ENCODE data around the gene ADA.

ADA gene

GRCh38 chr20:44619294-44619693 lies 32.2 kb downstream of the ADA start:
- H3K36me3 ChIP-seq (ENCODE audit: control insufficient read depth in 5 of 5, insufficient read depth in 5 of 5, low read length in 5 of 5): peaks cover 0 to 82% (median 70%) of the 10 kb centered on the region in 5 donors
- H3K27me3 ChIP-seq (ENCODE audit: control insufficient read depth in 5 of 5, insufficient read depth in 4 of 5, low read length in 5 of 5): peaks cover 0 to 4% (median 0%) of the 10 kb centered on the region in 5 donors
- H3K4me3 ChIP-seq (ENCODE audit: low read depth in 1 of 5, low read length in 5 of 5): no peak overlapping the region
- H3K27ac ChIP-seq (ENCODE audit: low read depth, low read length): no peak overlapping the region
- H3K4me1 ChIP-seq (ENCODE audit: control insufficient read depth in 5 of 5, insufficient read depth in 5 of 5, low read length in 5 of 5): peaks cover 18 to 38% (median 36%) of the 10 kb centered on the region in 5 donors
- H3K9ac ChIP-seq (ENCODE audit: low read length in 5 of 5): no peak overlapping the region
- H3K9me3 ChIP-seq (ENCODE audit: control insufficient read depth in 5 of 5, low read length in 5 of 5): peaks cover 0 to 3% (median 0%) of the 10 kb centered on the region in 5 donors

- no peak overlapping the region for H3K9ac ChIP-seq (ENCODE audit: low read length in 5 of 5)
- H3K27me3 ChIP-seq (ENCODE audit: control insufficient read depth in 5 of 5, insufficient read depth in 4 of 5, low read length in 5 of 5): peaks cover 0 to 4% (median 0%) of the 10 kb centered on the region in 5 donors
- H3K4me1 ChIP-seq (ENCODE audit: control insufficient read depth in 5 of 5, insufficient read depth in 5 of 5, low read length in 5 of 5): peaks cover 18 to 38% (median 36%) of the 10 kb centered on the region in 5 donors
- H3K27ac ChIP-seq (ENCODE audit: low read depth, low read length): no peak overlapping the region
- H3K36me3 ChIP-seq (ENCODE audit: control insufficient read depth in 5 of 5, insufficient read depth in 5 of 5, low read length in 5 of 5): peaks cover 0 to 83% (median 74%) of the 10 kb centered on the region in 5 donors
- no peak overlapping the region for H3K4me3 ChIP-seq (ENCODE audit: low read depth in 1 of 5, low read length in 5 of 5)
- H3K9me3 ChIP-seq (ENCODE audit: control insufficient read depth in 5 of 5, low read length in 5 of 5): peaks cover 0 to 3% (median 0%) of the 10 kb centered on the region in 5 donors
Measured at GRCh38 chr20:44618318-44618731, 33.2 kb downstream of the ADA start.

GRCh38 chr20:44616604-44616964 lies 34.9 kb downstream of the ADA start:
- H3K9me3 ChIP-seq (ENCODE audit: control insufficient read depth in 5 of 5, low read length in 5 of 5): no peaks in the 10 kb centered on the region
- no peak overlapping the region for H3K4me3 ChIP-seq (ENCODE audit: low read depth in 1 of 5, low read length in 5 of 5)
- peaks cover 0 to 66% (median 58%) of the 10 kb centered on the region in 5 donors for H3K36me3 ChIP-seq (ENCODE audit: control insufficient read depth in 5 of 5, insufficient read depth in 5 of 5, low read length in 5 of 5)
- peaks cover 18 to 41% (median 34%) of the 10 kb centered on the region in 5 donors for H3K4me1 ChIP-seq (ENCODE audit: control insufficient read depth in 5 of 5, insufficient read depth in 5 of 5, low read length in 5 of 5)
- H3K27ac ChIP-seq (ENCODE audit: low read depth, low read length): peak overlapping the region; percentile 87
- peaks cover 0 to 4% (median 0%) of the 10 kb centered on the region in 5 donors for H3K27me3 ChIP-seq (ENCODE audit: control insufficient read depth in 5 of 5, insufficient read depth in 4 of 5, low read length in 5 of 5)
- peak overlapping the region in 3 of 5 donors; percentile 18 to 55 (median 27) for H3K9ac ChIP-seq (ENCODE audit: low read length in 5 of 5)

GRCh38 chr20:44615876-44616603 lies 35.5 kb downstream of the ADA start:
- H3K27me3 ChIP-seq (ENCODE audit: control insufficient read depth in 5 of 5, insufficient read depth in 4 of 5, low read length in 5 of 5): peaks cover 0 to 4% (median 0%) of the 10 kb centered on the region in 5 donors
- peak overlapping the region; percentile 87 for H3K27ac ChIP-seq (ENCODE audit: low read depth, low read length)
- no peaks in the 10 kb centered on the region for H3K9me3 ChIP-seq (ENCODE audit: control insufficient read depth in 5 of 5, low read length in 5 of 5)
- peak overlapping the region in 4 of 5 donors; percentile 18 to 89 (median 52) for H3K9ac ChIP-seq (ENCODE audit: low read length in 5 of 5)
- H3K4me3 ChIP-seq (ENCODE audit: low read depth in 1 of 5, low read length in 5 of 5): no peak overlapping the region
- H3K36me3 ChIP-seq (ENCODE audit: control insufficient read depth in 5 of 5, insufficient read depth in 5 of 5, low read length in 5 of 5): peaks cover 0 to 61% (median 56%) of the 10 kb centered on the region in 5 donors
- H3K4me1 ChIP-seq (ENCODE audit: control insufficient read depth in 5 of 5, insufficient read depth in 5 of 5, low read length in 5 of 5): peaks cover 18 to 41% (median 33%) of the 10 kb centered on the region in 5 donors

- no peaks in the 10 kb centered on the region for H3K9me3 ChIP-seq (ENCODE audit: control insufficient read depth in 5 of 5, low read length in 5 of 5)
Measured at GRCh38 chr20:44615169-44615791, 36.2 kb downstream of the ADA start.

GRCh38 chr20:44614525-44614924 lies 37.0 kb downstream of the ADA start:
- H3K4me3 ChIP-seq (ENCODE audit: low read depth in 1 of 5, low read length in 5 of 5): no peak overlapping the region

More at GRCh38 chr20:44615169-44615791, 36.2 kb downstream of the ADA start:
- H3K27me3 ChIP-seq (ENCODE audit: control insufficient read depth in 5 of 5, insufficient read depth in 4 of 5, low read length in 5 of 5): peaks cover 0 to 4% (median 0%) of the 10 kb centered on the region in 5 donors
- peaks cover 0 to 53% (median 48%) of the 10 kb centered on the region in 5 donors for H3K36me3 ChIP-seq (ENCODE audit: control insufficient read depth in 5 of 5, insufficient read depth in 5 of 5, low read length in 5 of 5)
- peaks cover 18 to 44% (median 33%) of the 10 kb centered on the region in 5 donors for H3K4me1 ChIP-seq (ENCODE audit: control insufficient read depth in 5 of 5, insufficient read depth in 5 of 5, low read length in 5 of 5)
- no peak overlapping the region for H3K4me3 ChIP-seq (ENCODE audit: low read depth in 1 of 5, low read length in 5 of 5)
- H3K9ac ChIP-seq (ENCODE audit: low read length in 5 of 5): peak overlapping the region in 4 of 5 donors; percentile 48 to 89 (median 54)
- H3K27ac ChIP-seq (ENCODE audit: low read depth, low read length): peak overlapping the region; percentile 87

GRCh38 chr20:44613575-44613974 lies 37.9 kb downstream of the ADA start:
- H3K9me3 ChIP-seq (ENCODE audit: control insufficient read depth in 5 of 5, low read length in 5 of 5): no peaks in the 10 kb centered on the region
- peaks cover 0 to 4% (median 0%) of the 10 kb centered on the region in 5 donors for H3K27me3 ChIP-seq (ENCODE audit: control insufficient read depth in 5 of 5, insufficient read depth in 4 of 5, low read length in 5 of 5)
- H3K4me1 ChIP-seq (ENCODE audit: control insufficient read depth in 5 of 5, insufficient read depth in 5 of 5, low read length in 5 of 5): peaks cover 26 to 61% (median 49%) of the 10 kb centered on the region in 5 donors
- H3K4me3 ChIP-seq (ENCODE audit: low read depth in 1 of 5, low read length in 5 of 5): no peak overlapping the region
- no peak overlapping the region for H3K9ac ChIP-seq (ENCODE audit: low read length in 5 of 5)
- peak overlapping the region; percentile 87 for H3K27ac ChIP-seq (ENCODE audit: low read depth, low read length)
- peaks cover 0 to 39% (median 31%) of the 10 kb centered on the region in 5 donors for H3K36me3 ChIP-seq (ENCODE audit: control insufficient read depth in 5 of 5, insufficient read depth in 5 of 5, low read length in 5 of 5)

More at GRCh38 chr20:44614525-44614924, 37.0 kb downstream of the ADA start:
- Histone ChIP-seq H3K27me3 (ENCODE audit: control insufficient read depth in 5 of 5, insufficient read depth in 4 of 5, low read length in 5 of 5) (peaks cover 0 to 4% (median 0%) of the 10 kb centered on the region in 5 donors), H3K4me1 (ENCODE audit: control insufficient read depth in 5 of 5, insufficient read depth in 5 of 5, low read length in 5 of 5) (peaks cover 19 to 52% (median 40%) of the 10 kb centered on the region in 5 donors), H3K27ac (ENCODE audit: low read depth, low read length) (peak overlapping the region; percentile 87), H3K9ac (ENCODE audit: low read length in 5 of 5) (peak overlapping the region in 4 of 5 donors; percentile 3 to 89 (median 48)), H3K36me3 (ENCODE audit: control insufficient read depth in 5 of 5, insufficient read depth in 5 of 5, low read length in 5 of 5) (peaks cover 0 to 46% (median 40%) of the 10 kb centered on the region in 5 donors), H3K9me3 (ENCODE audit: control insufficient read depth in 5 of 5, low read length in 5 of 5) (no peaks in the 10 kb centered on the region)

GRCh38 chr20:44610313-44610962 lies 41.1 kb downstream of the ADA start:
- Histone ChIP-seq H3K9me3 (ENCODE audit: control insufficient read depth in 5 of 5, low read length in 5 of 5) (no peaks in the 10 kb centered on the region), H3K4me1 (ENCODE audit: control insufficient read depth in 5 of 5, insufficient read depth in 5 of 5, low read length in 5 of 5) (peaks cover 13 to 41% (median 30%) of the 10 kb centered on the region in 5 donors), H3K9ac (ENCODE audit: low read length in 5 of 5) (peak overlapping the region; percentile 8 to 64 (median 35)), H3K27ac (ENCODE audit: low read depth, low read length) (peak overlapping the region; percentile 94), H3K4me3 (ENCODE audit: low read depth in 1 of 5, low read length in 5 of 5) (no peak overlapping the region), H3K36me3 (ENCODE audit: control insufficient read depth in 5 of 5, insufficient read depth in 5 of 5, low read length in 5 of 5) (peaks cover 0 to 17% (median 13%) of the 10 kb centered on the region in 5 donors), H3K27me3 (ENCODE audit: control insufficient read depth in 5 of 5, insufficient read depth in 4 of 5, low read length in 5 of 5) (peaks cover 0 to 2% (median 0%) of the 10 kb centered on the region in 5 donors)

GRCh38 chr20:44609516-44610312 lies 41.8 kb downstream of the ADA start:
- H3K4me3 ChIP-seq (ENCODE audit: low read depth in 1 of 5, low read length in 5 of 5): peak overlapping the region; percentile 6 to 68 (median 53)
- peaks cover 0 to 15% (median 10%) of the 10 kb centered on the region in 5 donors for H3K36me3 ChIP-seq (ENCODE audit: control insufficient read depth in 5 of 5, insufficient read depth in 5 of 5, low read length in 5 of 5)
- H3K27ac ChIP-seq (ENCODE audit: low read depth, low read length): peak overlapping the region; percentile 94
- H3K4me1 ChIP-seq (ENCODE audit: control insufficient read depth in 5 of 5, insufficient read depth in 5 of 5, low read length in 5 of 5): peaks cover 8 to 34% (median 23%) of the 10 kb centered on the region in 5 donors
- no peaks in the 10 kb centered on the region for H3K27me3 ChIP-seq (ENCODE audit: control insufficient read depth in 5 of 5, insufficient read depth in 4 of 5, low read length in 5 of 5)
- H3K9me3 ChIP-seq (ENCODE audit: control insufficient read depth in 5 of 5, low read length in 5 of 5): no peaks in the 10 kb centered on the region
- peak overlapping the region; percentile 8 to 72 (median 64) for H3K9ac ChIP-seq (ENCODE audit: low read length in 5 of 5)
